Renal pelvis (tissue), 4 donors: ENCODE data around the gene CRY2. TPM values are rescaled to one million over a fixed set of nuclear protein-coding genes. Genes with fewer than 3 reads are reported as not detected.

Source experiments
- DNase-seq: peaks from one replicate; pipeline ENCODE4 v3.0.0-alpha.2; 2013
- polyA plus RNA-seq, 3 donors: library from polyadenylated mRNA; unstranded; fragments of 120-200 nt; gene quantifications; one replicate each; pipeline ENCODE4 v1.2.1, GENCODE V29; 2013; ENCODE audit not compliant: insufficient read length in 3 of 3

The CRY2 gene
- polyA plus RNA-seq, 3 donors = 26.5 to 33.1 (median 32.4) TPM

DNA sequence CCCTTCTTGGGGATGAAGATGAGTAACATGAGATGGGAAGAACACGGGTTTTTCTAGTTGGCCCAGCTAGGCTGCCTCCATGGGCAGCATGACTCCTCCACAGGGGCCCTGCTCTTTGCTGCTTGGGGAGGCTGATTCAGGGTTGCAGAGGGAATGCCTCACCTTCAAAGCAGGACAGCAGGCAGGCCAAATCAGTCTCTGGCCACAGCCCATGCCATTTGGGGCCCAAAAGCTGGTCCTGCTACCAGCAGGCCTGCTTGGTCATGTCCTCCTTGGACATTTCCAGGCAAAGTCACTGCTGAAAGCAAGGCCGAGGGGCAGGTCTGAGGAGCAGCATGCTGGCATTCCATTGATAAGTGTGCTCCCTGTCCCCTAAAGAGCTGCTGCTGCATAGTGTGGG, 24.4 kb downstream of the CRY2 start:
- DNase-seq = no peak

DNA sequence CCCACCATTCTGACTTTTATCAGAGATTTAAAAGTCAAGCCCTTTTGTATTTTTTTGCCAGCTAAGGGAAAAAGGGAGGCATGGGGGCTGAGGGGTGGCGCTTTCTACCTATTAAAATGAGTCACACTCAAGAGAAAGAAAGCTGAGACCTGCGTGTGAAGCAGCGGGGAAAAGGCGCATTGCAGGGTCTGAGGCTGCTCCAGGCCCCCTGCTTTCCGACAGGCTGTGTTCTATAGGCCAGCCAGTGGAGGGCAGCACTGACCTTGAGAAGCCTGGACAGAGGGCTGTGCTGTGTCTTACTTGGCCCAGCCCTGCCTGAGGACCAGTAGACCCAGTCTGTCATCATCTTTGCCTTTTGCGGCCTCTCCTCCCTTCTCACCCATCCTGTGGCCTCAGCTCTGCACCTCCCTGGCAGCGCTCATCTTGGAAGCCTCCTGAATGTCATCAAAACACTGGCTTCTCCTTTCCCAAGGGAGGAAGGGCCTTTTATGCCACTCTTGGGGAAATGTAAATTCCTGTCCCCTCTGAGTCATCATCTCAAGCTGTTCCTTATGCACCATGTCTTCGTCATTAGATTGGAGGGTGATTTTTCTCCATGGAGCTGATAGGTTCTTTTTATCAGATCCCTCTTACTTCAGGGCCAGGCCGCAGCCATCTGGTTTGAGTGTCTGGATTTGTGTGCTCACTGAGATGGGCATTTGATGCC, 25.5 kb downstream of the CRY2 start:
- peak; percentile 52 for DNase-seq

DNA sequence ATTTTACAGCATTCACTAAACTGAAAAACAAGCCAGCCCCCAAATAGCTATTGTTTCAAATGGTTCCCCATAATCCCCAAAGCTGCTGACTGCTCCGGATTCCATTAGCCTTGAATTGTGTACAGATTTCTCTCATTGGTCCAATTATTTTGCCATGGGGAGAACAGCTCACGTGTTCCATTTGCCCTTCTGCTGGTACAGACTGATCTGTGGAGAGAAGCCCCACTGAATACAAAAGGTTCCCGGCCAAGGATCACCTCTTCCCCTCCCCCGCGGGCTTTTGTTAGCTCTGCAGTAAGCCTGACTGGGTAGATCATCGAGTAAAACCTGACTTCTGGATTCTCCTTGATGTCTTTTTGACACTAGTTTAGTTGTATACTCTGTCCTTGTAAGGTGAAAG, 29.1 kb downstream of the CRY2 start:
- no peak for DNase-seq

DNA sequence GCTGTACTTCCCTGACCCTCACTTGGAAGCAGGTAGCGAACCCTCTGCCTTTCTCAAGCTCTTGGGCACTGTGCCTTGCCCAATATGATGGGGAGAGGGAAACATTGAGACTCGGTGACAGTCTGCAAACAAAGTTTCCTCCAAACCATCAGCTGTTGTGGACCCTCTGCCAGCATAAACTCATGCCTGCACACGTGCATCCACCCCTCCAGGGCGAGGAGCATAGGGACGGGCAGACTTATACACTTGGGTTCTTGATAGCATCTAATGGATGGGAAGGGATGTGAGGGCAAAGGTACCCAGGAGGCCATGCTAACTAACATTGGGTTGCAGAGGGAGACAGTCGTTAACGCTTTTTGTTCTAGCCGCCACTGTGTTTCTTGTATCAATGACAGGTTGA, 29.9 kb downstream of the CRY2 start:
- no peak for DNase-seq

DNA sequence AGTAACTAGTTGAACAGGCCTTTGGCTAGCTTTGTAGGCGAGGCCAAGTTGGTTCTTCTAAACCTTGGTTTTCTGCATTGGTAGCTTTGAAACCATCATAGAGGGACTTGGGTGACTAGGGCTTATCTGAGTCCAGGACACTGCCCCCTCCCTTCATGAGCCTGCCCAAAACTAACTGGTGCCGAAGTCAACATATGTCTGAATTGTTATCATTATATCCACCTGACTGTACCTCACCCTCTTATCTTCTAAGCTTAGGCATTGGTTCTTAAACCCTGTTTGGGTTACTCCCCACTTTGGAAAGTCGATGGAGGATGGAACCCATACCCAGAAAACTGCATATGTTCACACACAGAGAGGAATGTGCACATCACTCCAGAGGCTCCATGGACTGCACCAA, 30.6 kb downstream of the CRY2 start:
- no peak for DNase-seq

DNA sequence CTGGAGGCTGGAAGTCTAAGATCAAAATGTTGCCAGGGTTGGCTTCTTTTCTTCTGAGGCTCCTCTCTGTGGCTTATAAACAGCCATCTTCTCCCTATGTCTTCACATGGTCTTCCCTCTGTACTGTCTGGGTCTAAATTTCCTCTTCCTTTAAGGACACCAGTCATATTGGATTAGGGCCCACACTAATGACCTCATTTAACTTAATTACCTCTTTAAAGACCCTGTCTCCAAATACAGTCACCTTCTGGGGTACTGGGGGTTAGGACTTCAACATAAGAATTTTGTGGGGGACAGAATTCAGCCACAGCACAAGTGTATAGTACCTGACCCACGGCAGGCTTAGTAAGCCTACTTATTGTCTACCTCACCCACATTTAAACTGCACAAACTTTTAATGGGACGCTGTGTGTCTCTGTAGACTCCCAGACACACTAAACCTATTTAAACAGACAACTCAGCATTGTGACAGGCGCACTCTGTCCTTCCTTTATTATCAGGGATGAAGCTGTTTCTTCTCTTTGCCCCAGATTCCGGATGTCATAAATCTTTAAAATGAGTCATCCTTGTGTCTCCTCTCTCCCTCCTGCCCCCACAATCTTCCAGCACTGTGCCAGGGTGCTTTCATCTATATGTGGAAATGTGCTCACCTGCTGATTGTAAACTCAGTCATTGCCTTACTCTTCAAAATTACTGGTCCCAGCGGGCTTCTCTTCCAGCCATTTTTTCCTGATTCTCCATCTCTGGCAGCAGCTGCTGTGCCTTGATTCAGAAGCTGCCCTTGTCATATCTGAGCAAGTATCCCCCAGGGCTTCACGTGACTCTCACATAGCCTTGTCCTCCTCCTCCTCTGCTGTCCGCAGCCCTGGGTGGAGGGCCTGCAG, 32.8 kb downstream of the CRY2 start:
- no peak for DNase-seq

DNA sequence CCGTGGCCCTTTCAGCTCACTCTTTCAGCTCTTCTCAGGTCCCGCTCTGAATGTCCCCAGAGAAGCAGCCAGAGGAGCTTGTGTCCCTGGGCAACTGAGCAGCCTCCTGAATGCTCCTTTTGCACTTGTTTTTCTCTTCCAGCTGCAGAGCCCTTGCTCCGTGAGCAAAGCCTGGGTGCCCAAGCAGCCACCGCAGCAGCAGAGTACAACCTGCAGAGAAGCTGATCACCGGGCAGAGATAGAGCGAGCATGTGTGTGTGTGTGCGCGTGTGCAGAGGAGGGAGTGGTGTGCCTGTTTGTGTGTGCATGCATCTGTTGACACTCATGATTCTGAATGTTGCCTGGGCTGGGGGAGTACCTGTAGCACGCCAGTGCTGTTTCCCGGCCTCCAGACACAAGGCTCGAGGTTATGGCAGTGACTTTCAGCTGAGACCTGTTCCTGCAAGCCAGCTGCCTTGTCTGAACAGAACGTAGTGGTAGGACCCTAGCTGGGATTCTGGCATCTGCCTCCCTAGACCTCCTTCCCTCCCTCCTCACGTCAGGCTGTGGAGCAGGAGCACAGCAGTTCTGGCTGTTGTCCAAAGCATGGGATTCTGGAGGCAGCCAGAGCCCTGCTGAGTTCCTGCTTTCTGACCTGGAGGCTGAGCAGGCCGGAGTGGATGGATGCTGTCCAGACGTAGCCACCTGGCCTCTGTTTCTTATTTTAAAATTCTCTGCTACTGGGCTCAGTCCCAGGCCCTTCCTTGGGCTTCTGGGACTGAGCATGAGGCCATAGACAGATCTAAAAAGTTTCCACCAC, 33.7 kb downstream of the CRY2 start:
- DNase-seq = no peak

DNA sequence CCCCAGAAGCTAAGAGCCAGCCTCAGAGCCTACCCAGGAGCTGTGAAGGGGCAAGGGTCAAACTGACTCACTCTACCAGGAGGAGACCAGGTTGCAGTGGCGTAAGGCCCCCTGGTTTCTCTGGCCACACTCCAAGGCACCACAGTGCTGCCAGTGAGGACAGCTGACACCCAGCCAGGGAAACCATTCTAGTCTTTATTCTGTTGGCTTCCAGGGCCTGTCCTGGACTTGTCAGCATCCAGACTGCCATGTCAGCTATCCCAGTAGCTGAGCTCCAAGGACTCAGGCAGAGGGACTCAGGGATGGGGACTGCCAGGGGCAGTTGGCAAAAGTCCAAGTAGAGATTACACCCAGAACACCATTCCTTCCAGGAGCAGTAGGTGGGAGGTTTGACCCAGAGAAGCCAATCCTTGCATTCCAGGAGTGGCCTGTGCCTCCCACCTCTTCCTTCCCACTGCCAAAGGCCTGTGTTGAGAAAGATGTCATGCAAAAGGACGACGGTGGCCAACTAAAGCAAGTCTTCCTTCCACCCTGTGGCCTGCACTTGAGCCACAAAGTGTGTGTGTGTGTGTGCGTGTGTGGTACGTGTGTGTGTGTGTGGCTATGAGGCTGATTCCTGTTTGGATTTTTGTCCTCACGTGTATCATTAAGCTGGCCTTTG, 34.6 kb downstream of the CRY2 start:
- no peak for DNase-seq

DNA sequence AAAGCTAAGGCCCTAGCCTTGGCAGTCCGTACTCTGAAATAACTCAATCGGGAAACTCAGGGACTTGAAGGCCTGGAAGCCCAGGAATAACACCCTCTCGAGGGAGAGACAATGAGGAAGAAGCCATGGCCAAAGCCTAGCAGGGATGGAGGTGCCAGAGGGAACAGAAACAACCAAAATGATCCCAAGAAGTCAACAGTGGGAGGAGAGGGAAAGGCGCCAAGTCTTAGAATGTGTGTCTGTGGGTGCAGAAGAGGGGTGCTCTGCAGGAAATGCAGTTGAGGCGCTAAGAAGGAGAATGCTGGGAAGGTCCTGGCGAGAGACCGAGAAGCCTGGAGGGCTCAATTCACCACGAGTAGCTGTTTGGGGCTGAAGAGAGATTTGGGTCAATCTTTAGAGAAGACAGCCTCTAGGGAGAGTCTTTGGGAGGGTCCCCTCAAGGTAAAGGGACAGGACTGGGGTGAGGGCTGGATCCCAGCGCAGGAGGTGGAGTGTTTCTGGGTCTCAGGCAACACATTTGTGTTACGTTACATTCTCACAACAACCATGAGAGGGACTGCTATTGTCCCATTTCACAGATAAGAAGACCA, 37.4 kb downstream of the CRY2 start:
- no peak for DNase-seq

DNA sequence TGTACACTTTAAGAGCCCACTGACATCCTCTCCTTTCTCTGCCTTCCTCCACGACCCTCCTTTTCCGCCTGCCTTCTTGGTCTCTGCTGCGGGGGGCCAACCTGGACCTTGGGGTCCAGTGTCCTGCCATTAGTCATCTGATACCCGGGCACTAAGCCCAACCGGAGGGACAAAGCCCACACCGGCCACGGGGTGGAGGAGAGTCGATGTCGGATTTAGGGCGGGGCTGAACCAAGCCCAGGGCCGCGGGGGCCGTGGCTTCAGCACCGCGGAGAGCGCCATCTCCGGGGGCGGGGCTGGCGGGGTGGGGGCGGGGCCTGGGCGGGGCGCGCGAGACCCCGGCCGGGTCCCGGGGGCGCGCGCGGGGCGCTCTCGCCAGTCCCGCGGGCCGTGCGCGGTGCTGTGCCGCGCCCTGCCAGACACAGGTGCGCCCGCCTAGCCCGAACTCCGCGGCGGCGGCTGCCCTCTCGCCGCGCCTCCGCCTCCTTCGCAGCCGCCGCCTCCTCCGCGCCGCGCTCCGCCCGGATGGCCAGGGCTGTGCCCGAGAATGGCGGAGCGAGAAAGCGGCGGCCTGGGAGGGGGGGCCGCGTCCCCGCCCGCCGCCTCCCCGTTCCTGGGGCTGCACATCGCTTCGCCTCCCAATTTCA, 38.1 kb downstream of the CRY2 start, which contains the start of gene MAPK8IP1:
Gene MAPK8IP1 (plus strand): TSS at position 378 of the 647 bp plus-strand sequence. CDS start 170 bp downstream, at position 548.
- DNase-seq = peak; percentile 60

DNA sequence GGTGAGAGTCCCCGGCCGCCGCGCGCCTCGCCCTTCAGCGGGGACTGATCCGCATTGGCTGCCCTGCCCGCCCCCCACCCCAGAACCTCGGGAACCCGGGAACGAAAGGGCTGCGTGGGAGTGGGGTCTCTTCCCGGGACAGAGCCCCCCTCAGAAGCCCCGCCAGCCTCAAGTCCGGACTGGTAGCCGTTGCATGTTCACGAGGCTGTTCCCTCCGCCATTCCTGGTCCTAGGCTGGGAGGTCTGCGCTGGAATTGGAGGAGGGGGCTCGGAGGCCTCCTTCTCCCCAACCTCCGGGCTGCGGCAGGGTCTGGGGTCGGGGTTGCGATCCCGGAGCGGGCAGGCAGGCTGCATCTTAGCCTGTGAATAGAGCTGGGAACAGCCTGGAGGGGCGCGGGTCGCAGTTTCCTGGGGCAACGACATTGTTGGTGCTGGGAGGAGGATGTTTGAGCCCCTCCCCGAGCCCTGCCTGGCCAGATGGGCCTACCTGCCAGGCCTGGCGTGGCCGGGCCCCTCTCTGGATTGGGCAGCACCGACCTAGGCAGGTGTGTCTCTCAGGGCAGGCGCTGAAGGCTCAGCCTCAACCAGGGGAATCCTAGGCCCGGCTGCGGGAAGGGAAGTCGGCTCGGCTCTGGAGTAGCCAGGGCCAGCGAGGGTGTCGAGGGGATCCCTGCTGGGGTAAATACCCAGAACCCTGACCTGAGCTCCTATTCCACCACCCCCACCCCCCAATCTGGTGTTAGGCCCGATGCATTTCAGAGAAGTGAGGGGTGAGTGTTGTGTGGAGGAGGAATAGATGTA, 38.8 kb downstream of the CRY2 start:
- DNase-seq = no peak

DNA sequence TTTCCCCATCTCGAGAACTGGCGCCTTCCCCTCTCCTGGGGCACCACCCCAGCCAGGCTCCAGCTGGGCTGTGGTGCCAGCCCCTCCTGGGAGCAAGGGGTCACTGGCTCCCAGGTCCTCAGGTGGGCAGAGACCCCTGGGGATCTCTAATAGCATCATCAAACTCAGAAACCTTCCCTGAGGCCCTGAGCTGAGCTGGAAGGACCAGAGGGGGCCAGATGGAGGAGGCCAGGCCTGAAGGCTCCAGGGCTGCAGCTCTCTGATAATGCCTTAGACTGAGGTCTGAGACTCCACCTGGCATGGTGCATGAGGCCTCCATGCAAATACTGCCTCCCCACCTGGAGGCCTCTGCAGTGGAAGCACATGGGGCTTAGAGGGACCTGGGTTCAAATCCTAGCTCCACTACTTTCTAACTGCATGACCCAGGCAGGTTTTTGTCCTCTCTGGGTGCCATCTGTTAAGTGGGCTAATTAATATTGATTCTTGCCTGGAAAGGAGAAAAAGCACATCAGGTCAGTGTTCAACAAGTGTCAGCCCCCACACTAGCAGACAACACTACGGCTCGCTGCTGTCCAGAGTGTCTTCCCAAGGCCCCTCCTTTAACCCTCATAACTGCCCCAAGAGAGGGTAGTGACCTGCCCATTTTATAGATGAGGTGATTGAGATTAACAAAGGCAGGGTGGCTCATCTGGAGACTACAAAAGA, 39.7 kb downstream of the CRY2 start:
- no peak for DNase-seq

DNA sequence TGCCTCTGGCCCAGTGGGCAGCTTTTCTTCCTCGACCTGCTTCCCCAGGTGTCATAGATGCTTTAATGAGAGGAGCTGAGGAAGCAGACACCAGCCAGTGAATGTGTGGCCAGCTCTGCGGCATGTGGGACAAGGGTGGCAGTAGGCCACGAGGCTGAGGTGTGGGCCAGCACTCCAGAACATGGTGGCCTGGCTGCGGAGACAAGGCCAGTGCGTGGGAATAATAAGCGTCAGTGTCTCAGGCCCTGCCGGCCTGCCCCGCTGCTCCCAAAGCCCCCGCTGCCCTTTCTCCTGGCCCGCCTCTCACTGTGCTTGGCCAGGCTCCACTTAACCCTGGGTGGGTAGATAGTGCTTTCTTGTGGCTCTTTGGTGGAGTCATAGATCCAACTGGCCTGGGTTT, 40.3 kb downstream of the CRY2 start:
- DNase-seq = no peak

DNA sequence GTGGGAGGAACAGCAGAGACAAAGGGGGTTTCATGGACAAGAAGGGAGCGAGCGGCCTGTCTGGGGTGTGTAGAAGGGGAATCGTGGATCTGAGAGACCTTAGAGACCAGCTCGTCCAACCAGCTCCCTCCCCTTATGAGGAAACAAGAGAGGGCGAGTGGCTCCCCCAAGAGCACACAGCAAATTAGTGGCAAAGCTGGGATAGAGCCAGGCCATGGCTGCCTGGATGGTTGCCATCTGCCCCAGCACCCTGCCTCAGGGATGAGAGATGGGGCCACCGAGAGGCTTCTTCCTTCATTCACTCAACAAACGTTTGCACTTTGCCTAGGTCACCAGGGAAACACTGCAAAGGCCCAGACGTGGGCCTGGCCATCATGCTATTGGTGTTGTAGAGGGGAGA, 42.3 kb downstream of the CRY2 start:
- no peak for DNase-seq

DNA sequence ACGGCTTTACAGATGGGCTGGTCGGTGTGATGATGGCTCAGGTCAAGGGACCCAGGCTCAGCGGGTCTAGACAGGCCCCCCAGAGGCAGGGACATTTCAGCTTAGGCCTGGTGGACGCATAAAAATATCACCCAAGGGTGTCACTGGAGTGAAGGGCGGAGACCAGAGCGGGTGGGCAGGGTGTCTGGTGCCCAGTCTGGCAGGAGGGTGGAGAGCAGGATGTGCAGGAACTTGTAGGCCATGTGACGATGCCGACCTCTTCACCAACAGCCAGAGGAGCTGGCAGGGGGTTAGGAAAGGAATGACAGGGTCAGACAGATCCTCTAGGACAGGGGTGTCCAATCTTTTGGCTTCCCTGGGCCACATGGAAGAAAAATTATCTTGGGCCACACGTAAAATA, 42.7 kb downstream of the CRY2 start:
- no peak for DNase-seq

DNA sequence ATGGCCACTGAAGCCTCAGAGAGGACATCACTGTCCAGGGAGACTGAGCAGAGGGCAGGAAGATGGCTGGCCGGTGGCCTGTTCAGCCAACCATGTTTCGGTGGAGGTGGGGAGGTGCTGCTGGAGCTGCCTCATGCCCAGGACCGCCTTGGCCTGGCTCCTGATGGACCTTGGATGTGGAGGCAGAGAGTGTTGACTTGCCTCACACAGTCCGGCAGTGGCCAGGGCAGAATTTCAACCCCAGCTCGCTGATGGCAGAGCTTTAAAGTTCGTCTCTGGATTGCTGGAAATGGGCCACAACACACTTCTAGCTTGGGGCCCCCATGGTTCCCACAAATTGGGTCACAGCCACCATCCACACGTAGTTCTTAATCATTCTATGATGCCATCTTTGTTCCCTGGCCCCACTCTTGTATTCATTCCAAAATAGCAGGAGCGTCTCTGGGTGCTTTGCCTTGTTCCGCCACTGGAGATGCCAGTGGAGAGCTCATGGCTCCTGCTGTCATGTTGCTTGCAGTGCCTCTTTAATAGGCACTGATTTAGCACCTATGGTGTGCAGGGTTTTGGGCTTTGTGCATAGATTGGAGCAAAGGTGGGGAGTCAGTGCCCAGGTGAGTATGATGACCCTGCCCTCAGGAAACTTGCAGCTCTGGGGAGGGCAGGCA, 43.7 kb downstream of the CRY2 start:
- no peak for DNase-seq

DNA sequence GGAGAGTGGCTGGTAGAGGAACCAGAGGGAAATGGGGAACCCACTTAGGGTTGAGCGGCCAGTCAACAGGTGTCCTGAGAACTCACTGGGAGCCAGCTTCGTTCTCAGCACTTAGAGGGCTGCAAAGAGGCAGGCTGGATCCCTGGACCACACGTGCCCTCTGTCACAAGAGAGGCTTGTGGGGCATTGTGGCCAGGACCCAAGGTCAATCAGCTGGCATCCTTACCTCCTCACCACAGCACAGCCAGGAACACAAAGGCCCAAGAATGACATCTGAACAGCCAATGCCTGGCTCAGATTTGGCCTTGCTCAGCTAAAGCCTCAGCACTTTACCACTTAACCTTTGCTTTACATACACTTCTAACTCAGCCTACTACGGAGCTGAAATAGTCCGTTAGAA, 45.6 kb downstream of the CRY2 start:
- DNase-seq = no peak

DNA sequence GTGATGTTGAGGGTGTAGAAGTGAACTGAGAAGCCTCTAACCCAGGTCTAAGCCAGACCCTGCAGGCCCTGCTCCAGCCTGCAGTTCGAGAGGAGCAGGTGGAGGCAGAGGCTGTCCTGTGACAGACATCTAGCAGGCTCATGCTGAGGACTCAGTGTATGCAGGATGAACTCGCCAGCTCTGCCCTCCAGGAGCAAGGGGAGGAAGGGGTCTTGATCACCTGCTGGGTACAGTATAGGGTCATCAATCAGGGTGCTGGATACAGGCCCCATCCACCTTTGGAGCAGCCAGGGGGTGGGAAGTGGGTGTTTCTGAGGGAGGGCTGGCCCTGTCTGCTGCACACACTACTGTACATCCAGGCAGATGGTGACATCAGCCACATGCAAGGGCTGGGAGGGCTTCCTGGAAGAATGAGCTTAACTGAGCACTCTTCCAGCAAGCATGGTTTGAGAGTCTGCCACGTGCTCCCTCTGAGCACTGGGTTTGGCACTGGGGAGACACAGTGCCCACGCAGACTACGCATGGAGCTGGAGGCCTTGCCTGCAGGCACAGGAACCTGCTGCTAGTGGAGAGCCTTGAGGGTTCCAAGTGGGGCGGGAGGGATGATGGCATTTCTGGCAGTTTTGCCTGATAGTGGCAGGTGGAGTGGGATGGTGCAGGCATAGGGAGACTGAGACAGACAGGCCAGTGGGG, 47.4 kb downstream of the CRY2 start:
- DNase-seq = no peak
